Endothelial cell (in vitro differentiated cells): ENCODE measurements around the gene HDAC7. TPM values are rescaled to one million over a fixed set of nuclear protein-coding genes. Genes with fewer than 3 reads are reported as not detected.

ENCODE experiments used
- DNase-seq: peaks from one replicate; pipeline ENCODE4 v3.0.0; 2021; ENCODE audit warnings: low spot score
- H3K27ac Mint-ChIP-seq: one replicate; pipeline ENCODE4 v1.8.0; 2021; ENCODE audit warnings: mixed read lengths, inconsistent platforms; ENCODE audit not compliant: unreplicated experiment
- H3K27me3 Mint-ChIP-seq: one replicate; pipeline ENCODE4 v1.8.0; 2021; ENCODE audit warnings: mild to moderate bottlenecking, moderate library complexity, mixed read lengths, inconsistent platforms; ENCODE audit not compliant: unreplicated experiment
- H3K36me3 Mint-ChIP-seq: one replicate; pipeline ENCODE4 v1.8.0; 2021; ENCODE audit warnings: mild to moderate bottlenecking, low read depth, mixed read lengths, inconsistent platforms; ENCODE audit not compliant: unreplicated experiment
- H3K4me1 Mint-ChIP-seq: one replicate; pipeline ENCODE4 v1.8.0; 2021; ENCODE audit warnings: mild to moderate bottlenecking, mixed read lengths, inconsistent platforms; ENCODE audit not compliant: unreplicated experiment
- H3K4me3 Mint-ChIP-seq: one replicate; pipeline ENCODE4 v1.8.0; 2021; ENCODE audit warnings: mild to moderate bottlenecking, mixed read lengths, inconsistent platforms; ENCODE audit not compliant: unreplicated experiment
- H3K9me3 Mint-ChIP-seq: one replicate; pipeline ENCODE4 v1.8.0; 2021; ENCODE audit warnings: mixed read lengths, inconsistent platforms; ENCODE audit not compliant: unreplicated experiment
- total RNA-seq: library from RNA; stranded (reverse); fragmentation: NEBNext Ultra II Directional; extraction: Animal tissue kit (Norgen Biotek cat#: 25700); gene quantifications from one replicate; pipeline ENCODE4 v1.2.1, GENCODE V29; 2021; ENCODE audit not compliant: unreplicated experiment
- TF ChIP-seq, protein P1 (sequence below): fragments of 200-600 bp; sonication (generic); IDR thresholded peaks from one replicate; pipeline ENCODE4 v1.5.0; 2021; ENCODE audit warnings: antibody characterized with exemption; ENCODE audit not compliant: unreplicated experiment

HDAC7 gene
- total RNA-seq, 1 donor from 2014 or later, result 387 TPM

DNA sequence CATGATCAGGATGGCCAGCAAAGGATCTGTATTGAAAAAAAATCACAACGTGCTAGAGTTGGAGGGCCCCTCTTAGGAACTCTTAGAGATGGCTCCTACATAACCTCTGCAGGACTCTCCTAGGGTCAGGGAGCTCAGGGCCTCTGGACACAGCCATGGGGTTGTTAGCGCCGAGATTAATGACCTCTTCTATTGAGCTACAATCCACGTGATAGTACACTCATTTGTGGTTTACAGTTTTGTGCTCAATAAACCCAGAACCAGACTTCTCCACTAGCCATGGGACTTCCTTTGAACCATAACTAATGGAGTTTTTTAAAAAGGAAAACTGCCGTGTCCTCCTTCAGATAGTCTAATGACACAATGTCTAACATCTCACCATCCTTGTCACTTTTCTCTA, 29.6 kb upstream of the HDAC7 start:
- H3K4me1 Mint-ChIP-seq, result peaks cover 51% of the 10 kb centered on the region
- H3K4me3 Mint-ChIP-seq, result no peak overlapping the region
- no peaks in the 10 kb centered on the region for H3K9me3 Mint-ChIP-seq
- peaks cover 15% of the 10 kb centered on the region for H3K36me3 Mint-ChIP-seq
- peaks cover 20% of the 10 kb centered on the region for H3K27me3 Mint-ChIP-seq
- TF ChIP-seq, protein P1, sequence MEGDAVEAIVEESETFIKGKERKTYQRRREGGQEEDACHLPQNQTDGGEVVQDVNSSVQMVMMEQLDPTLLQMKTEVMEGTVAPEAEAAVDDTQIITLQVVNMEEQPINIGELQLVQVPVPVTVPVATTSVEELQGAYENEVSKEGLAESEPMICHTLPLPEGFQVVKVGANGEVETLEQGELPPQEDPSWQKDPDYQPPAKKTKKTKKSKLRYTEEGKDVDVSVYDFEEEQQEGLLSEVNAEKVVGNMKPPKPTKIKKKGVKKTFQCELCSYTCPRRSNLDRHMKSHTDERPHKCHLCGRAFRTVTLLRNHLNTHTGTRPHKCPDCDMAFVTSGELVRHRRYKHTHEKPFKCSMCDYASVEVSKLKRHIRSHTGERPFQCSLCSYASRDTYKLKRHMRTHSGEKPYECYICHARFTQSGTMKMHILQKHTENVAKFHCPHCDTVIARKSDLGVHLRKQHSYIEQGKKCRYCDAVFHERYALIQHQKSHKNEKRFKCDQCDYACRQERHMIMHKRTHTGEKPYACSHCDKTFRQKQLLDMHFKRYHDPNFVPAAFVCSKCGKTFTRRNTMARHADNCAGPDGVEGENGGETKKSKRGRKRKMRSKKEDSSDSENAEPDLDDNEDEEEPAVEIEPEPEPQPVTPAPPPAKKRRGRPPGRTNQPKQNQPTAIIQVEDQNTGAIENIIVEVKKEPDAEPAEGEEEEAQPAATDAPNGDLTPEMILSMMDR, result no peak
- peak overlapping the region; percentile 80 for H3K27ac Mint-ChIP-seq
- DNase-seq, result no peak

DNA sequence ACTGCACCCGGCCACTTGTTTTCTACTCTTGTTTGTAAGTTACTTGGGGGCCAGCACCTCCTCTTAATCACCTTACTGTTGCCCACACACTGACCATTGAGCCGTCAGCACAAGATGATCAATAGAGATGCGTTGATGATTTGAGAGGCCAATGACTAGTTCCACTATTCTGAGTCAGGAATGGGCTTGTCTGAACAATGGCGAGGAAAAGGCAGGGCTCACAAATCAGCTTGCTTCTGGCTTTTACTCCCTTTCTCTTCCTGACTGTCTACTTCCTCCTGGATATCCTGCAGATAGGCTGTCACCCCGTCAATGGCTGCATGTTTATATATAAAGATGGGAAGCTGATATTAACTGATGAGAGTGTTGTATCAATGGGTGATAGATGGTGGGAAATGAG, 29.1 kb upstream of the HDAC7 start:
- H3K4me3 Mint-ChIP-seq, result no peak overlapping the region
- no peak for DNase-seq
- H3K27me3 Mint-ChIP-seq, result peaks cover 20% of the 10 kb centered on the region
- TF ChIP-seq, protein P1, result no peak
- no peaks in the 10 kb centered on the region for H3K9me3 Mint-ChIP-seq
- H3K36me3 Mint-ChIP-seq, result peaks cover 15% of the 10 kb centered on the region
- peaks cover 51% of the 10 kb centered on the region for H3K4me1 Mint-ChIP-seq
- H3K27ac Mint-ChIP-seq, result peak overlapping the region; percentile 80

DNA sequence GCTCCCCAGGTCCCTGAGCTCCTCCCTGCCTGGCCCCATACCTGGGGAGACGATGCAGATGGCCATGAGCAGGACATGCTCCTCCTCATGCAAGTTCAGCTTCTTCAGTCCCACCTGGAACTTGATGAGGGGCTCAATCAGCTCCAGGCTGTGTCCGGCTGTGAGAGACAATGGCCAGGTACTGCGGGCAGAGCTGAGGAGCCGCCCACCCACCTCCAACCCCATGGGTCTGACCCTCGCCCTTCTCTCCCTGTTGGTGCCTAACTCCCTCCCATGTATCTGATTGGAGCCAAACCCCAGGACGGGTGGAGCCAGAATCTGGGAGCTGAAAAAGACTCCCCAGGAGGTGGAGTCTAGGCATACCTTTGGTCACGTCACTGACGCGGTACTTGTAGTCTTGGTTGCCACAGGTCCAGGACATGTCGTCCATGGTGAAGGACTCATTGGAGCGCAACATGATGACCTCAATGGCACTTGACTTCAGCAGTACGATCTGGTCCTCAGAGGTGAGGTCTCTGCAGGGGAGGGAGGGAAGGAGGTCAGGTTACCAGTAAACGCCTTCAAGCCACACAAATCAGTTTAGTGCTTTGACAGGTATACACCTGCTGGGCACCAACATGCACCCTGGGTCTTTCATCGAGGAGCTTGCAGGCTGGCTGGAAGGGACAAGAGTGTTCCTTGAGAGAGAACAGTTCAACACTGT, 26.7 kb upstream of the HDAC7 start:
- no peak for DNase-seq
- no peaks in the 10 kb centered on the region for H3K9me3 Mint-ChIP-seq
- H3K27ac Mint-ChIP-seq, result no peak overlapping the region
- peaks cover 10% of the 10 kb centered on the region for H3K27me3 Mint-ChIP-seq
- TF ChIP-seq, protein P1, result no peak
- H3K36me3 Mint-ChIP-seq, result peaks cover 15% of the 10 kb centered on the region
- H3K4me1 Mint-ChIP-seq, result peaks cover 55% of the 10 kb centered on the region
- no peak overlapping the region for H3K4me3 Mint-ChIP-seq

DNA sequence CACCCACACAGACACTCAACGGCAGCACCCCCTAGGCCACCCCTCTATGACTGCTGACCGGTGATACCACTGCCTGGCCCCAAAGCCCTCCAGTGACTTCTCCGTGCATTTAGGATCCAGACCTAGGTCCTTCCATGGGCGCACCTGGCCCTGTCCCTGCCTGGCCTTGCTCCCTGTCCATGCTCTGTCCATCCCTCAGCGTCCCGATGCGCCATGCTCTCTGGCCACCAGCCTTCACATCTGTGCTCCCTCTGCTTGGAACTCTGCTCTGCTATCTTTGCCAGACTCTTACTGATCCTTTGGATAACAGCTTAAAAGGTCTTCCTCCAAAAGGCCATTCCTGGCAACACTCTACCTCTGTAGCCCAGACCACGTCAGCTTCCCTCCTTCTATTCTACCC, 25.4 kb upstream of the HDAC7 start:
- peaks cover 11% of the 10 kb centered on the region for H3K27me3 Mint-ChIP-seq

More for the DNA sequence above, 25.4 kb upstream of the HDAC7 start:
- H3K27ac Mint-ChIP-seq, result no peak overlapping the region
- H3K36me3 Mint-ChIP-seq, result peaks cover 15% of the 10 kb centered on the region
- H3K9me3 Mint-ChIP-seq, result no peaks in the 10 kb centered on the region
- no peak for DNase-seq
- TF ChIP-seq, protein P1, result no peak
- H3K4me3 Mint-ChIP-seq, result peak overlapping the region; percentile 44
- H3K4me1 Mint-ChIP-seq, result peaks cover 46% of the 10 kb centered on the region
